Keratinocyte (primary cell): ENCODE measurements around the gene SHANK1.

ENCODE experiments used
- EZH2 ChIP-seq: IDR thresholded peaks from one replicate; pipeline ENCODE4 v1.6.1; 2012; ENCODE audit warnings: inconsistent platforms, mild to moderate bottlenecking, low read length, moderate library complexity
- TF ChIP-seq, protein P1 (sequence below), 3 experiments: IDR thresholded peaks in 1 of 3; conservative IDR thresholded peaks in 1 of 3; optimal IDR thresholded peaks in 1 of 3; 2 replicates in 2 of 3; 3 replicates in 1 of 3; pipeline versions ENCODE3 to v1.5.1; 2011; ENCODE audit warnings: low read length in 3 of 3, mild to moderate bottlenecking in 3 of 3, moderate library complexity in 2 of 3, control low read depth in 1 of 3, inconsistent platforms in 1 of 3; ENCODE audit not compliant: insufficient read depth in 2 of 3; ENCODE audit errors: extremely low read depth in 1 of 3

- TF ChIP-seq, protein P1, sequence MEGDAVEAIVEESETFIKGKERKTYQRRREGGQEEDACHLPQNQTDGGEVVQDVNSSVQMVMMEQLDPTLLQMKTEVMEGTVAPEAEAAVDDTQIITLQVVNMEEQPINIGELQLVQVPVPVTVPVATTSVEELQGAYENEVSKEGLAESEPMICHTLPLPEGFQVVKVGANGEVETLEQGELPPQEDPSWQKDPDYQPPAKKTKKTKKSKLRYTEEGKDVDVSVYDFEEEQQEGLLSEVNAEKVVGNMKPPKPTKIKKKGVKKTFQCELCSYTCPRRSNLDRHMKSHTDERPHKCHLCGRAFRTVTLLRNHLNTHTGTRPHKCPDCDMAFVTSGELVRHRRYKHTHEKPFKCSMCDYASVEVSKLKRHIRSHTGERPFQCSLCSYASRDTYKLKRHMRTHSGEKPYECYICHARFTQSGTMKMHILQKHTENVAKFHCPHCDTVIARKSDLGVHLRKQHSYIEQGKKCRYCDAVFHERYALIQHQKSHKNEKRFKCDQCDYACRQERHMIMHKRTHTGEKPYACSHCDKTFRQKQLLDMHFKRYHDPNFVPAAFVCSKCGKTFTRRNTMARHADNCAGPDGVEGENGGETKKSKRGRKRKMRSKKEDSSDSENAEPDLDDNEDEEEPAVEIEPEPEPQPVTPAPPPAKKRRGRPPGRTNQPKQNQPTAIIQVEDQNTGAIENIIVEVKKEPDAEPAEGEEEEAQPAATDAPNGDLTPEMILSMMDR (optimal IDR thresholded peaks at IDR 0.05 in 1 of 3, IDR thresholded peaks at IDR 0.05 in 1 of 3, conservative IDR thresholded peaks at IDR 0.05 in 1 of 3; ENCODE audit: extremely low read depth in 1 of 3, insufficient read depth in 2 of 3, low read length in 3 of 3), result no peak
- TF ChIP-seq EZH2, result no peak
These were observed 6.8 kb downstream of the SHANK1 start for GRCh38 chr19:50712833-50713232.
